NCI-H2196 treated with DMSO at 0.1 percent for 48 hours (cell line): ENCODE results near the gene UNC93B1.

ENCODE experiments used
- DNase-seq: peaks from one replicate; lab custom pipeline; 2025; ENCODE audit not compliant: unreplicated experiment; lab: John Stamatoyannopoulos, UW

Gene UNC93B1

DNA sequence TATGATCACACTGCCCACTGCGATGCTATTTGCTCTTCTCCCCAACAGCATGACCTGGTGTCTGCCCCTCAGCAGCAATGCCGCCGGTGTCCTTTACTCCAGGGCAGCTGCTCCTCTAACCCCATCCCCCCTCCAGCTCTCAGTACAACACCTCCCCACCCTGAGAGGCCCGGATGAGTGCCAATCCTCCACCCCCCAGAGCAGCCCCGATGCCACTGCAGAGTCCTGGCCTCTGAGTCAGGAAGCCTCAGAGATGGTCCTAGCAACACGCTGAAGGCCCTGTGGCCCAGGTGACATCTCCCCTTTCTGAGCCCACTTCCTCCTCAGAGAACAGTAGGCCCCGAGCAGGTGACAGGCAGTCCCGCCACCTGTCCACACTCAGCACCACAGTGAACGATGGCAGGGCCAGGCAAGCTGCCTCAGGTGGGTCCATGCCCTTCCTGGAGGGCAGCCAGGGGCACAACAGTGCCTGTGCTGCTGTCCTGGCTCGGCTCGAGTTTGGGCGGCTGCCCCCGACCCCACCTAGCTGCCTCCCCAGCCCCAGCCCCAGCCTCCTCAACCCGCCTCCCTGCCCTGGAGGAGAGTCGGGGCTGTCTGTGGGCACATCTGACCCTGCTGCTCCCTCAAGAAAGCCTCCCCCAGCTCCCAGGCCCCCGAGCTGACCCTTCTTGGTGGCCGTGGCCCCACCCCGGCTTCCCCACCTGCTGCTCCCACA is 22.7 kb upstream of the UNC93B1 start:
- DNase-seq, result no peak

DNA sequence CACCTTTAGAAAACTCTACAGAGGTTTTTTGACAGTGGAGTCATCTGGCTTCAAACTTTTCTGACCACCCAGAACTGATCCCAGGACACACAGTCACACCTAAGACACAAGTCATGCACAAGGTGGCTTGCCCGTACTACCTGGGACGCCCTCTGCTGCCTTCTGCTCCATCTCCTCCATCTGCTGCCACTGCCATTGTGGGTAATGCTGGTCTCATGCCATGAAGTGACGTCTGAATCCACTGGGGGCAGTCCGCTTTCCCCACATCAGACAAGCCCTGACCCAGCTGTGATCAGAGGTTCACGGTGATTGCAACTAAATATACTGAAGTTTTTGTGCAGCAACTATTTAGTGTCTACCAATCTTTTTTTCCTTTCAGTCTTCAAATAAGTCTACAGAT is 21.1 kb upstream of the UNC93B1 start:
- DNase-seq, result no peak

DNA sequence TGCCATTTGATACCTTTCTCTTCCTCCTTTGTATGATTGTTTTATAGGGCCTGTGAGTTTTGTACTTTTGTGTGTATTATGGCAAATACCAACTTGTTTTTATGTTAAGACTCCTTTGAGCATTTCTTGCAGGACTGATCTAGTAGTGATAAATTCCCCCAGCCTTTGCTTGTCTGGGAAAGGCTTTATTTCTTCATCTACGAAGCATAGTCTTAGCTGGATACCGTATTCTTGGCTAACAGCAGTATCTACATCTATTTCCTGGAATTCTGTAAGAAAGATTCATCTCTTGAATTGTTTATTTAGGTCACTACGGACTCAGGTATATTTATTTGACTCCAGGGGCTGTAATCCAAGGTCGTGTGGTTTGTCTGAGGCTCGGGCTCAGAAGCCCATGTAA is 20.6 kb upstream of the UNC93B1 start:
- DNase-seq, result no peak

DNA sequence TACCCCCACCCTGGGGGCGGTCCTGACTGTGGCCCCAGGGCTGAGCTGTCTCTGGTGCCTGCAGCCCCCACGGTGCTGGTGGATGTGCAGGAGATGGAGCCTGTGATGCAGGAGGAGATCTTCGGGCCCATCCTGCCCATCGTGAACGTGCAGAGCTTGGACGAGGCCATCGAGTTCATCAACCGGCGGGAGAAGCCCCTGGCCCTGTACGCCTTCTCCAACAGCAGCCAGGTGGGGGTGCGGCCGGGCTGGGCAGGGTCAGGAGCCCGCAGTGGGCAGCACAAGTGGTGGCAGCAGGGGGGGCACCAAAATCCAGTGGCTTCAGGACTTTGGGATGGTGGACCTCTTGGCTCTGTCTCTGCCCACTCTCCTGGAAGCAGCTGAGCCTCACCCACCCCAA is 18.6 kb upstream of the UNC93B1 start:
- no peak for DNase-seq

DNA sequence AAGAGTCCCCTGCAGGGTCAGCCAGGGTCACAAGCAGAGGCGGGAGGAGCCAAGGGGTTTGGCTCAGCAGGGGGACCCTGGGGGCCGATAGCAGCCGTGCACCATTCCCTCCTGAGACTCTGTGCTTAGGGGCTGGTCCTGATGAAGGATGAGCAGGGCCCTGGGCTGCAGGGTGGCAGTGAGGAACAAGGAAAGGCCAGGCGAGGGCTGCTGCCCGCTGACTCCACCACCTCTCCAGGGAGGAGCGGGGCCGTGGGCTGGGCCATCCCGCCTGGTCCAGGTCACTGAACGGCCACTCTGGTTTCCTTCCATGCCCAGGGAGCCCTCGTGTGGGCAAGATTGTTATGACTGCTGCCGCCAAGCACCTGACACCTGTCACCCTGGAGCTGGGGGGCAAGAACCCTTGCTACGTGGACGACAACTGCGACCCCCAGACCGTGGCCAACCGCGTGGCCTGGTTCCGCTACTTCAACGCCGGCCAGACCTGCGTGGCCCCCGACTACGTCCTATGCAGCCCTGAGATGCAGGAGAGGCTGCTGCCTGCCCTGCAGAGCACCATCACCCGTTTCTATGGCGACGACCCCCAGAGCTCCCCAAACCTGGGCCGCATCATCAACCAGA is 17.4 kb upstream of the UNC93B1 start:
- DNase-seq, result no peak

DNA sequence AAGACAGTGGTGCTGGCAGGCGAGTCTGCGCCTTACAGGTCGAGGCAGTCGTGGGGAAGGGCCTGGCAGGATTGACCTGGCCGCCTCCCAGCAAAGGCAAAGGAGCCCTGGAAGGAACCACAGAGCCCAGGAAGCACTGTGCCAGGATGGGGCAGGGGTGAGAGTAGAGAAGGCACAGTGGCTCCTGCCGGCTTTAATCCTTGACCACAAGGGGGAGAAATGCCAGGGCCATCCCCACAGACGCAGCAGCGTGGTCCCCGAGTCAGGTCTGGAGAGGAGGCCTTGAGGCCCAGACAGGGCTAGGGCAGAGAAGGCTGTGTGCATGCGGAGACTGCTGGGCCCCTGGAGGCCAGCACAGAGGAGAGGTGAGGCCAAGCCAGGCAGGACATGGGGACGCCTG is 16.7 kb upstream of the UNC93B1 start:
- no peak for DNase-seq

DNA sequence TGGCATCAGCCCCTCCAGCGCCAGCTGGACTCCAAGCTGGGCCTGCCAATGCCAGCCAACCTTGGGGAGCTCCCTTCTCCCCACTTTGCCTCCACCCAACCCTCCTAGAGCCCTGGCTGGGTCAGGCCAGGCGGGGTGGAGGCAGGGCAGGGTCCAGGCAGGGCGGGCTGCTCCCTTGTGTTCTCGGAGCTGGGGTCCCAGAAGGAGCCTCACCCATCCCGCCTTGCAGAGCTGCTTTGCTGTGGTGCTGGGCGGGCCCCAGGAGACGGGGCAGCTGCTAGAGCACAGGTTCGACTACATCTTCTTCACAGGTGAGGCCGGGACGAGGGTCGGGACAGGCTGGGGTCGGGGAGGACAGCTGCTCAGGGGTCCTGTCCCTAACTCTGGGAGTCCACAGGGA is 15.6 kb upstream of the UNC93B1 start:
- no peak for DNase-seq

DNA sequence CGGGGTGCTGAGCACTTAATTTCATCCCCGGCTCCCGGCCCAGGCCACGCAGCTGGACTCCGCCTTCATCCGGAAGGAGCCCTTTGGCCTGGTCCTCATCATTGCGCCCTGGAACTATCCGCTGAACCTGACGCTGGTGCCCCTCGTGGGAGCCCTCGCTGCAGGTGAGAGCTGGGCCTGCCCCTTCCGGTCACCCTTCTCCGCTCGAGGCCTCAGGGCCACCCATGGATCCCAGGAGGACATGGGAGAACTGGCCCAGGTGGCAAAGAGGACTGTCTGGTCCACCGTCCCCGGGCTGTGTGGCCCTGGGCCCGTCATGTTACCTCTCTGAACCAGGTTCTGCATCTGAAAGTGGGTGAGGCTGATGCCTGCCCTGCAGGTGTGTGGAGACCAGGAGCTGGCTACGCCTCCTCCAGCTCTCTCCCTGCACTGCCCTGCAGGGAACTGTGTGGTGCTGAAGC is 14.9 kb upstream of the UNC93B1 start:
- no peak for DNase-seq

DNA sequence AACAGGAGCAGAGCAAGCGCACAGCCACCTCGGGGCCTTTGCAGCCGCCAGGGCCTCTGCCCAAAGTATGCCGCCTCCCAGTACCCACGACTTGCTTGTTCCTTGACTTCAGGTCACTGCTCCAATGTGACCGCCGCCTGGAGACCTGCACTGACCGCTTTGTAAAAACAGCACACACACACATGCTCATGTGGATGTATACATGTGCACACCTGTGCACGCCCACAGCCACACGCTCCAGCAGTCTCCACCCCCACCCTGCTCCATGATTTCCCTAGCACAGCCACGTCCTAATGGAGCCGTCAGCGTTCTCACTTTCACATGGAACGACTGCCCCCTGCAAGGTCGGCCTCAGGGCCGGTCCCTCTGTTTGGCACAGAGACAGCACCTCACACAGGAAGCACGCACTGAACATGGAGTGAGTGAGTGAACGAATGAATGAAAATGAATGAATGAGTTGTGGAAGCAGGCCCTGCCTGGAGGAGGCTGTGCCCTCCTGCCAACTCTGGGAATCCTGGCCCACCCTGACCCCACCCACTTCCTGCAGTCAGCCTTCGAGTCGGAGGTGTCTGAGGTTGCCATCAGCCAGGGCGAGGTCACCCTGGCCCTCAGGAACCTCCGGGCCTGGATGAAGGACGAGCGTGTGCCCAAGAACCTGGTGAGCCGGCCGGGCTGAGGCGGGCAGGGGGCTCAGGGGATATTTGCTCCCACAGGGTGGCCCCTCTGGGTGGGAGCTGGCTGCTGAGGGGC is 14.3 kb upstream of the UNC93B1 start:
- DNase-seq, result no peak

DNA sequence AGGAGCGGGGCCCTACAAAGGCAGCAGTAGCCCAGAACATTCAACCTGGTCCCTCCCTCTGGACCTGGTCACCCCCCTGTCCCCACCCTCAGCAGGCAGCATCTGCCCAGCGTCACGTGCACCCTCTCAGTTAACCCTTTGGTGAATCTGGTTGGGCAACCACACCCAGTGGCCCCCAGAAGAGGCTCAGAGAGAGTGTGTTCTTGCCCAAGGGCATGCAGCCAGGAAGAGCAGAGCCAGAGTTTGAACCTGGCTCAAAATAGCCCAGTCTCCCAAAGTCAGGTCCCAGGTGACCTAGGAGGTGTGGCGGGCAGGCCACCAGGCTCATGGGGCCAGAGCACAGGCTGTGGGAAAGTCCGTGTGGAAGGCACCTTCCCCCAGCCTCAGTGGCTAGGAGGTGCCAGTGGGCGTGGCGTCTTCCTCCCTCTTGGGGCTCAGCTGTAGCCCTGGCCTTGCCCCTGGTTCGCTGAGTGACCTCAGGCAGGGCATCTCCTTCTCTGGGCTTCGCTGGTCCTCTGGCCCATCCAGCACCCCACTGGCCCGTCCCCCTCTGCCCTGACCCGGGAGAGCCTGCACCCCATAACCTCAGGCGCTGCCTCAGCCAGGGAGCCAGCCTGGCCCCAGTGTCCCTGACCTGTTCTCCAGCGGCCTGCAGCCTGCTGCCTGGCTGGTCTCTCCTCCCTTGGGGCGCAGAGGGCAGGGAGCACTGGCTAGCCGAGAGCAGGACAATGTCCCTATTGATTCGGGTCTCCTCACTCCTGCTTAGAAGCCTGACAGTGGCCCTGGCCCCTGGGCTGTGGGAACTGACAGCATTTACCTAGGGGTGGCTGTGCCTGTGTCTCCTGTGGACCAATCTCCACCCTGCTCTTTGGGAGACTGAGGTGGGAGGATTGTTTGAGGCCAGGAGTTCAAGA is 13.3 kb upstream of the UNC93B1 start:
- DNase-seq, result no peak

DNA sequence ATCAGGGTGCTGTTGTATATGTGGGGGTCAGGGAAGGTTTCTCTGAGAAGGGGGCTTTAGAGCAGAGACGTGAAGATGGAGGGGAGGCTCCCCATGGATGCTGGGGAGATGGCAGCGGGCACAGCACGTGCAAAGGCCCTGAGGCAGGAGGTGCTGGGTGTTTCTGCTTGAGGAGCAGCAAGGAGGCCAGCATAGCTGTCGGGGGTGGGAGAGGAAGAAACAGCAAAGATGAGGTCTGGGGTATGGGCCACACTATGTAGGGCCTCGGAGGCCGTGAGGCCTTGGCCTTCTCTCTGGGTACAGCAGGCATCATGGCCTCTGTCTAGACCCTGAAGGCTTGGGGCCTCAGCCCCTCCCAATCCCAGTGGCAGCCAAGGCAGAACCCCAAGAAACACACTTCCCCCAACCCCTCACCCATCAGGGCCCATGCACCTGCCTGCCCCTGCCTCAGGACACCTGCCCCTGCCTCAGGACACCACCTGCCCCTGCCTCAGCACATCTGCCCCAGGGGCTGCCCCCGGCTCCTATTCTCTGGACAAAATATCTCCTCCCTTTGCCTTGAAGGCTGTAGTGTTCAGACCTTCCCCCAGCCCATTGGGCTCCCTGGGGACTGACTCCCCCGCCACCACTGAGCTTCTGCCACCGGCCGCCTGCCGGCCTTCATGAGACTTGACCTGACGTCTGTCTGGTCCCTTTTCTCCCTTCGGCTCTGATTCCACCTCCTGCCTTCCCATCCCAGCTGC is 12.4 kb upstream of the UNC93B1 start:
- no peak for DNase-seq

DNA sequence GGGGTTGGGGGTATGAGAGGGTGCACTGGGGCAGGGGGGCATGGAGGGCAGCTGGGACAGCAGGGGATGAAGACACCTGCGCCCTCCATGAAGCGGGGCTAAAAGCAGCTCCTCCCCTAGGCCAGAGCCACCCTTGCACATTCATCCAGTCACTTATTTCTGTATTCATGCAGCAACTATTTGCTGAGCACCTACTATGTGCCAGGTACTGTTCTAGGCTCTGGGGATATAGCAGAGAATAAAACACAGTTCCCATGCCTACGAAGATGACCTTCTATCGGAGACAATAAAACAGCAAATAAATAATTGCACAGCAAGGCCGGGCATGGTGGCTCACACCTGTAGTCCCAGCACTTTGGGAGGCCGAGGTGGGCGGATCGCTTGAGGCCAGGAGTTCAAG is 11.6 kb upstream of the UNC93B1 start:
- no peak for DNase-seq

DNA sequence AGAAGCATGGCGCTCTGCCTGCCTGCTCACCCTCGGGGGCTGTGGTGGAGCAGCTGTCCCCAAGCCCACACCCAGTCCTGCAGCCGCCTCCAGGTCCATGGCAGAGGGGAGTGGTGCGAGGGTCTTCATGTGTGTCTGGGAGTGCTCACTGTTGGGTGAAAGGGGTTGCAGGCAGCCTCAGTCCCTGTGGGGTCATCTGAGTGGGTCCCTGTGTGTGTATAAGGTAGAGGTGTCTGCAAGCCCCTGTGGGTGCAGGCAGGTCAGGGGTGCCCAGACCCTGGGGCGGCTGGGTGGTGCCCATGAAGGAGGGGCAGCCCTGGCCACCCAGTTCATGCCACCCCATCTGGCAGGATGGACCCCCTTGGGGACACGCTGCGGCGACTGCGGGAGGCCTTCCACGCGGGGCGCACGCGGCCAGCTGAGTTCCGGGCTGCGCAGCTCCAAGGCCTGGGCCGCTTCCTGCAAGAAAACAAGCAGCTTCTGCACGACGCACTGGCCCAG is 11.1 kb upstream of the UNC93B1 start:
- DNase-seq, result no peak

DNA sequence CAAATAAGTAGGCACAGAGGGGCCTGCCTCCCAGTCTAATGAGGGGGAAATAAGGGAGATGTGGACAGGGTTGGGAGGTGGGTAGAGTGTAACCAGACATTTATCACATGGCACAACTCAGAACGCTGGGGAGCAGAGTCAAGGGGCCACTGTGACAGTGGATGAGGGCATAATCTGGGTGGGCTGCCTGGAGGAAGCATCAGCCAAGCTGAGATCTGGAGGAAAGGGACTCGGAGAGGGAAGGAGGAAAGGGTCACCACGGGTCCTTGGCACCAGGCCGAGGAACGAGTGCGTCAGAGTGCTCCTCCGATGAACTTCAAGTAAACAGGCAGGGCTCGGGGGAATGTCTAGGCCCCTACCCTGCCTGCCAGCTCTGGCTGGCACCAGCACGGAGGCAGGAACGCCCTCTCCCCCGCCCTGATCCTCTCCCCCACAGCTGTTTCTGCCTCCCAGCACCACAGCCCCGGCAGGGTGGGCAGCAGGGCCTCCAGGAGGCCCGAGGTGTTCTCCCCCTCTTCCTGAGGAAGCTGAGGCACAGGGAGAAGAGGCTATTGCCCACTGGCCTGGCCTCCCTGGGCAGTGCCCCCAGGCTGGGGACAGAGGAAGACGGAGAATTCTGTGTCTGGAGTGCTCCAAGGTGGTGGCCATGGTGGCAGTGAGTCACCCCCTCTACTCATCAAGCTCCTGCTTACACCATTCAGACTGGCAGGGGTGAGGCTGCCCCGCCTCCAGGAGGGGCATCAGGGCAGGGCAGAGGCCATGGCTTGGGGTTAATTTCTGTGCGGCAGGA is 10.5 kb upstream of the UNC93B1 start:
- no peak for DNase-seq

DNA sequence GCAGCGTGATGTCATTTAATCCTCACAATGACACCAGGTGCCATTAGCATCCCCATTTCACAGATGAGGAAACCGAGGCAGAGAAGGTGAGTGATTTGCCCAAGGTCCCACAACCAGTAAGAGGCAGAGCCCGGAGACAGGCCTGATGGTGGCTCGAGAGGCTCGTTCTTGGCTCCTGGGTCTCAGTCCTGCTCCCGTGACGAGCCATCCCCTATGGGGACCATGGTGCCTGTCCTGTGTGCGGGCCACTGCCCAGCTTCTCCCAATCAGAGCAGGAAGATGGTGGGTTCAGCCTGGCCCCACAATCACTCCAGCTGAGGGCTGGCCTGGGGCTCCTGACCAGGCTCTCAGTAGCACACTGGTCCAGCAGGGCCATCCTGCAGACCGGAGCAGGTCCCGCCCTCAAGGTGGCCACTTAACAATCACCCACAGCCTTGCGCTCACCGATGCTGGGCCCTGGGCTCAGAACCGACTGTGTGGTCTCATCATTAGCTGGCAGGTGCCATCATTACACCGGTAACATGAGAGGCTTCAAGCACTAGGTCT is 9.8 kb upstream of the UNC93B1 start:
- DNase-seq, result no peak

DNA sequence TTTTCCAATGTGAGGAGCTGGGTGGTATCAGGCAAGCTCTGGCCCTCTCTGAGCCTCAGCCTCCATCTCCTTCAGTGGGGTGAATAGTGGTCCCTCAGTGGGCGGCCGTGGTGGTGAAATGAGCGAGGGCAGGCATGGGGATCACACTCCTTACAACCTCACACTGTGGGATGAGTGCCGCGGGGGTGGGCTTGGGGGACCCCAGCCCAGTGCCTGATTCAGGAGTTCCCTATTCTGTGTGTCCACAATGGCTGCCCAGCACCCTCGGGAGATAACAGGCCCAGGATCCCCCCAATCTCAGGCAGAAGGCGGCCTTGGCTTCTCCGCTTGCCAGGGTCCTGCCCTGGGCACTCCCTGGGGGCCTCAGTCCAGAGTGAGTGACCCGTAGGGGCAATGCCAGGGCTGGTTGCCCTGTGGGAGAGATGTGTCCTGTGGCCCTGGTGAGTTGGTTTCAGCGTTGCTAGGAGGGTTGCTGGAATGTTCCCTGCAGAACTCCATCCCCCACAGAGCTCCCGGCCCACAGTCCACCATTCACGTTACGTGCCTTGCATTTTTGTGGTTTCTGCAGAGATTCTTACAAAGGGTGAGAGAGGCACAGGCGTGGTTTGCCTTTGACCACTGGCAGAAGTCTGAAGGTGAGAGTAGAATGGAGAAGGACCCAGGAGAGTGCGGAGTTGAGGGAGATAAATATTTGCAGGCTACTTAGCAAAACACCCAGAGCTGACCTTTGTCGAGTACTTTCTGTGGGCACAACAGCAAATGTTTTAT is 9.1 kb upstream of the UNC93B1 start:
- no peak for DNase-seq

DNA sequence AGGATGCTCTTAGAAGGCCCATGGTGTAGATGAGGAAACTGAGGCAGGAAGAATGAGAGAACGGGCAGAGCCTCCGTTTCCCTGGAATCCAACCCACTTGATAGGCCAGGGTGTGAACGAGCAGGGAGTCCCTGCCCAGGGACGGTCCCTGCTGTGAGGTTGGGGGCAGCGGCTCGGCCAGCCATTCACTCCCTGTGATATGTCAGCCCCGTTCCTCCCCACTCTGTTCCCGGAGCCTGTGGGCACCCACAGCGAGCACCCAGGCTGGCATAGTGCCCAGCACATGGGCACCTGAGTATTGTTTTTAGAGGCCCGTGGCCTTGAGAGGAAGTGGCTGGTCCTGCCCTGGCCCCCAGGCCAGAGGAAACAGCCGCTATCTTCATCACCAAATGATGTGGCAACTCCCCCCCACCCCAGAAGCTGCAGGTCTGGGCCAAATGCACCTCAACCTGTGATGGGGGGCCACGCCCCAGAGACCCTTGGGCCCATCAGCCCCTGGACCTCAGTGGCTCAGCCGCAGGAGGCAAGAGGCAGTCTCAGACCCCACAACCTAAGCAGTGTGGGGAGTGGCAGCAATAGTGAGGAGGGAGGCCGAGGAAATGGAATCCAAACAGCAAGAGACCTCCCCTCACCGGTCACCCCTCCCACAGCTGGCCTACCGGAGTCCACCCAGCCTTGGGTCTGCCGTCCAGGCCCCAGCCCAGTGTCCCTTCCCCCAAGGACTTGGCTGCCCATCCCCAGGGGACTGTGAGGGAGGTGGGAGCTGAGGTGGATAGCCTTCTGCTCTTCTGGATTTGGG is 8.3 kb upstream of the UNC93B1 start:
- no peak for DNase-seq
